Choroid plexus epithelial cell (primary cell): ENCODE results near the gene CELF4.

Source experiments
- DNase-seq: peaks from one replicate; pipeline ENCODE4 v3.0.0-alpha.2; 2010; ENCODE audit warnings: low read depth
- H3K4me3 ChIP-seq: 2 replicates; pipeline ENCODE4 v1.5.1; 2011; ENCODE audit warnings: low read depth, mild to moderate bottlenecking, control low read depth, low read length, moderate library complexity
- CTCF ChIP-seq: conservative IDR thresholded peaks from 2 replicates; pipeline ENCODE4 v1.5.1; 2011; ENCODE audit warnings: low read depth, mild to moderate bottlenecking, control low read depth, inconsistent platforms, low read length, moderate library complexity

The CELF4 gene

GRCh38 chr18:37317486-37317885, 248.1 kb downstream of the CELF4 start:
- no peak overlapping the region for H3K4me3 ChIP-seq
- no peak for TF ChIP-seq CTCF
- no peak for DNase-seq

GRCh38 chr18:37316468-37316867, 249.1 kb downstream of the CELF4 start:
- DNase-seq: no peak
- TF ChIP-seq CTCF: no peak
- no peak overlapping the region for H3K4me3 ChIP-seq

- H3K4me3 ChIP-seq: no peak overlapping the region
- no peak for DNase-seq
These were observed 249.7 kb downstream of the CELF4 start for GRCh38 chr18:37315935-37316334.

GRCh38 chr18:37314534-37314933, 251.1 kb downstream of the CELF4 start:
- DNase-seq: no peak
- H3K4me3 ChIP-seq: no peak overlapping the region
- TF ChIP-seq CTCF: no peak

More at GRCh38 chr18:37315935-37316334, 249.7 kb downstream of the CELF4 start:
- no peak for TF ChIP-seq CTCF

- no peak for DNase-seq
- H3K4me3 ChIP-seq: no peak overlapping the region
- TF ChIP-seq CTCF: no peak
These were observed 252.0 kb downstream of the CELF4 start for GRCh38 chr18:37313624-37314023.

GRCh38 chr18:37309861-37310260, 255.7 kb downstream of the CELF4 start:
- no peak for DNase-seq
- no peak overlapping the region for H3K4me3 ChIP-seq
- TF ChIP-seq CTCF: no peak

GRCh38 chr18:37309059-37309458, 256.5 kb downstream of the CELF4 start:
- DNase-seq: peak; percentile 21
- TF ChIP-seq CTCF: peak; percentile 11
- no peak overlapping the region for H3K4me3 ChIP-seq
